GM18907 (cell line): ENCODE measurements around the gene DBP.
A peak's percentile ranks its signal among the peaks of the same experiment; 100 is the strongest.
"Not testable (repeated sequence)": the region's sequence is repeated elsewhere in the genome, so short reads cannot be mapped to it uniquely, and the experiment has no call there.

Experiments
- ATAC-seq: cut with Tn5 transposase; IDR thresholded peaks from one replicate; pipeline ENCODE4 v1.9.1; 2021; ENCODE audit warnings: mild to moderate bottlenecking, moderate library complexity; ENCODE audit not compliant: unreplicated experiment

The DBP gene

GRCh38 chr19:48644355-48644754, 7.2 kb upstream of the DBP start:
- no peak for ATAC-seq

GRCh38 chr19:48642862-48643261, 5.7 kb upstream of the DBP start:
- no peak for ATAC-seq

GRCh38 chr19:48641850-48642249, 4.7 kb upstream of the DBP start:
- no peak for ATAC-seq

GRCh38 chr19:48639483-48640375, 2.5 kb upstream of the DBP start:
- ATAC-seq: no peak

GRCh38 chr19:48638831-48639381, 1.7 kb upstream of the DBP start:
- no peak for ATAC-seq

- ATAC-seq: peak; percentile 23
Observed at GRCh38 chr19:48637948-48638830, 1.0 kb upstream of the DBP start.

GRCh38 chr19:48637449-48637947, 319 bp upstream of the DBP start:
- peak; percentile 61 for ATAC-seq

GRCh38 chr19:48635966-48636858, 967 bp downstream of the DBP start:
- ATAC-seq: no peak

GRCh38 chr19:48635263-48635965, 1.8 kb downstream of the DBP start:
- ATAC-seq: peak; percentile 19

- peak; percentile 32 for ATAC-seq
Observed at GRCh38 chr19:48634424-48635262, 2.5 kb downstream of the DBP start.

GRCh38 chr19:48634036-48634342, 3.2 kb downstream of the DBP start:
- no peak for ATAC-seq

- no peak for ATAC-seq
Observed at GRCh38 chr19:48633148-48634035, 3.8 kb downstream of the DBP start.

GRCh38 chr19:48632692-48633147, 4.5 kb downstream of the DBP start:
- no peak for ATAC-seq

GRCh38 chr19:48632286-48632685, 4.9 kb downstream of the DBP start:
- not testable (repeated sequence) for ATAC-seq

GRCh38 chr19:48631225-48631624, 6.0 kb downstream of the DBP start:
- no peak for ATAC-seq

GRCh38 chr19:48630296-48631063, 6.7 kb downstream of the DBP start:
- no peak for ATAC-seq
